IMR-90 (cell line): ENCODE data around the gene PISD. TPM values are rescaled to one million over a fixed set of nuclear protein-coding genes. Genes with fewer than 3 reads are reported as not detected.

ENCODE experiments used
- ATAC-seq: fragments of 200-7000 bp; cut with Tn5 transposase; 2 replicates; pipeline ENCODE4 v1.9.1; 2020; ENCODE audit warnings: low read depth, mild to moderate bottlenecking, moderate library complexity
- BruUV-seq: library from RNA; stranded (reverse); fragments of 400-500 nt; replicated peaks from 2 replicates; lab custom pipeline; 2021; lab: Mats Ljungman, UMichigan
- CTCF ChIA-PET: fragments of 300-600 bp; formaldehyde crosslinking; extraction: SDS; loops from one replicate; lab custom pipeline; 2021; ENCODE audit warnings: antibody characterized with exemption; lab: Yijun Ruan, JAX
- POLR2A ChIA-PET: fragments of 300-600 bp; sonication (Branson Sonifier 250); formaldehyde crosslinking; loops from one replicate; lab custom pipeline; 2022; ENCODE audit warnings: antibody characterized with exemption; ENCODE audit not compliant: unreplicated experiment; lab: Charles Lee
- DNase-seq: peaks from one replicate; pipeline ENCODE4 v3.0.0; 2013
- H2AFZ ChIP-seq: replicated peaks from 2 replicates; pipeline ENCODE3; 2013; ENCODE audit warnings: low read length, mild to moderate bottlenecking; ENCODE audit not compliant: poor library complexity
- H2AK5ac ChIP-seq: 2 replicates; pipeline ENCODE4 v1.6.1; 2013; ENCODE audit warnings: low read depth, low read length, inconsistent platforms
- H2AK9ac ChIP-seq: replicated peaks from 2 replicates; pipeline ENCODE3; 2013; ENCODE audit warnings: mild to moderate bottlenecking, low read depth, low read length, moderate library complexity; ENCODE audit not compliant: poor library complexity
- H2BK120ac ChIP-seq: 2 replicates; pipeline ENCODE4 v1.6.1; 2013; ENCODE audit warnings: low read depth, low read length, inconsistent platforms
- H2BK15ac ChIP-seq: 3 replicates; pipeline ENCODE4 v1.6.1; 2013; ENCODE audit warnings: low read depth, low read length, inconsistent platforms
- H2BK20ac ChIP-seq: 2 replicates; pipeline ENCODE4 v1.6.1; 2013; ENCODE audit warnings: low read depth, mild to moderate bottlenecking, inconsistent platforms, low read length, moderate library complexity
- H2BK5ac ChIP-seq: 2 replicates; pipeline ENCODE4 v1.6.1; 2013; ENCODE audit warnings: mild to moderate bottlenecking, low read depth, low read length, inconsistent platforms; ENCODE audit not compliant: poor library complexity, severe bottlenecking
- H3K14ac ChIP-seq: replicated peaks from 2 replicates; pipeline ENCODE4 v1.6.1; 2013; ENCODE audit warnings: low read depth, low read length, inconsistent platforms
- H3K18ac ChIP-seq: 2 replicates; pipeline ENCODE4 v1.6.1; 2013; ENCODE audit warnings: low read depth, low read length, control low read depth
- H3K23ac ChIP-seq: 2 replicates; pipeline ENCODE4 v1.6.1; 2013; ENCODE audit warnings: low read depth, low read length, inconsistent platforms
- H3K27ac ChIP-seq: 2 replicates; pipeline ENCODE4 v1.5.1; 2013; ENCODE audit warnings: mild to moderate bottlenecking, control low read depth, low read length; ENCODE audit not compliant: insufficient read depth
- H3K27me3 ChIP-seq: 2 replicates; pipeline ENCODE4 v1.6.1; 2013; ENCODE audit warnings: low read length; ENCODE audit not compliant: control insufficient read depth, insufficient read depth
- H3K36me3 ChIP-seq: 2 replicates; pipeline ENCODE4 v1.6.1; 2013; ENCODE audit warnings: low read length, mixed read lengths; ENCODE audit not compliant: control insufficient read depth, insufficient read depth
- H3K4ac ChIP-seq: 2 replicates; pipeline ENCODE4 v1.6.1; 2013; ENCODE audit warnings: low read depth, low read length, inconsistent platforms
- H3K4me1 ChIP-seq: 2 replicates; pipeline ENCODE4 v1.6.1; 2013; ENCODE audit warnings: low read length, mixed read lengths; ENCODE audit not compliant: control insufficient read depth, insufficient read depth
- H3K4me2 ChIP-seq: 2 replicates; pipeline ENCODE4 v1.6.1; 2013; ENCODE audit warnings: low read depth, mild to moderate bottlenecking, control low read depth, low read length, moderate library complexity
- H3K4me3 ChIP-seq: 2 replicates; pipeline ENCODE4 v1.5.1; 2013; ENCODE audit warnings: low read depth, mild to moderate bottlenecking, control low read depth, low read length, moderate library complexity; ENCODE audit not compliant: insufficient read depth
- H3K56ac ChIP-seq: 2 replicates; pipeline ENCODE4 v1.6.1; 2013; ENCODE audit warnings: low read length, inconsistent platforms; ENCODE audit not compliant: insufficient read depth; ENCODE audit errors: extremely low read depth
- H3K79me1 ChIP-seq, 2 experiments: 2 replicates each; pipeline ENCODE4 v1.6.1; 2013; ENCODE audit warnings: low read length in 2 of 2, inconsistent platforms in 1 of 2, low read depth in 1 of 2
- H3K9ac ChIP-seq: 2 replicates; pipeline ENCODE4 v1.6.1; 2013; ENCODE audit warnings: low read depth, low read length, control low read depth
- H3K9me1 ChIP-seq: 2 replicates; pipeline ENCODE4 v1.6.1; 2013; ENCODE audit warnings: low read length, inconsistent platforms; ENCODE audit not compliant: insufficient read depth
- H3K9me3 ChIP-seq: 2 replicates; pipeline ENCODE4 v1.6.1; 2013; ENCODE audit warnings: low read length; ENCODE audit not compliant: control insufficient read depth, insufficient read depth
- H4K20me1 ChIP-seq: 2 replicates; pipeline ENCODE4 v1.6.1; 2013; ENCODE audit warnings: low read length, inconsistent platforms; ENCODE audit not compliant: insufficient read depth
- H4K5ac ChIP-seq: 2 replicates; pipeline ENCODE4 v1.6.1; 2013; ENCODE audit warnings: mild to moderate bottlenecking, low read depth, low read length, control low read depth
- H4K8ac ChIP-seq, 2 experiments: 2 replicates each; pipeline ENCODE4 v1.6.1; 2013; ENCODE audit warnings: low read depth in 2 of 2, low read length in 2 of 2, control low read depth in 1 of 2, inconsistent platforms in 1 of 2
- H4K91ac ChIP-seq: 2 replicates; pipeline ENCODE4 v1.6.1; 2013; ENCODE audit warnings: low read depth, low read length, inconsistent platforms; ENCODE audit not compliant: insufficient read depth
- BHLHE40 ChIP-seq: fragments of 150-350 bp; IDR thresholded peaks from 2 replicates; pipeline ENCODE4 v1.6.1; 2016; ENCODE audit warnings: mild to moderate bottlenecking, low read depth, low read length
- CEBPB ChIP-seq: IDR thresholded peaks from 2 replicates; pipeline ENCODE4 v1.6.1; 2012; ENCODE audit warnings: low read depth, low read length, improper control_type of control experiment
- CHD1 ChIP-seq: IDR thresholded peaks from 2 replicates; pipeline ENCODE4 v1.6.1; 2012; ENCODE audit warnings: low read depth, low read length, improper control_type of control experiment
- ELK1 ChIP-seq: fragments of 150-350 bp; IDR thresholded peaks from 2 replicates; pipeline ENCODE4 v1.6.1; 2016; ENCODE audit warnings: low read depth, mild to moderate bottlenecking, low read length, moderate library complexity, borderline replicate concordance
- FOS ChIP-seq: fragments of 150-350 bp; IDR thresholded peaks from 2 replicates; pipeline ENCODE4 v1.6.1; 2016; ENCODE audit warnings: low read depth, low read length
- MAFK ChIP-seq: IDR thresholded peaks from 2 replicates; pipeline ENCODE4 v1.6.1; 2012; ENCODE audit warnings: low read depth, low read length, improper control_type of control experiment
- MAZ ChIP-seq: IDR thresholded peaks from 2 replicates; pipeline ENCODE4 v1.6.1; 2012; ENCODE audit warnings: low read depth, mild to moderate bottlenecking, low read length, improper control_type of control experiment, moderate library complexity, borderline replicate concordance
- MXI1 ChIP-seq: IDR thresholded peaks from 2 replicates; pipeline ENCODE4 v1.6.1; 2012; ENCODE audit warnings: low read depth, mild to moderate bottlenecking, low read length, moderate library complexity, borderline replicate concordance
- NFE2L2 ChIP-seq: fragments of 150-350 bp; IDR thresholded peaks from 2 replicates; pipeline ENCODE4 v1.6.1; 2016; ENCODE audit warnings: low read depth, mild to moderate bottlenecking, low read length
- POLR2A ChIP-seq: IDR thresholded peaks from 2 replicates; pipeline ENCODE4 v1.6.1; 2012; ENCODE audit warnings: mild to moderate bottlenecking, low read depth, low read length
- RAD21 ChIP-seq: IDR thresholded peaks from 2 replicates; pipeline ENCODE4 v1.6.1; 2012; ENCODE audit warnings: low read length, improper control_type of control experiment
- RCOR1 ChIP-seq: IDR thresholded peaks from 2 replicates; pipeline ENCODE4 v1.6.1; 2012; ENCODE audit warnings: mild to moderate bottlenecking, low read length, improper control_type of control experiment; ENCODE audit not compliant: insufficient replicate concordance
- RFX5 ChIP-seq: IDR thresholded peaks from 2 replicates; pipeline ENCODE4 v1.8.0; 2012; ENCODE audit warnings: low read depth, mild to moderate bottlenecking, low read length, moderate library complexity
- SMC3 ChIP-seq: fragments of 150-350 bp; IDR thresholded peaks from 2 replicates; pipeline ENCODE4 v1.6.1; 2016; ENCODE audit warnings: low read depth, mild to moderate bottlenecking, antibody characterized with exemption, low read length, moderate library complexity
- WGBS, 2 experiments: methylation state at CpG; one replicate each; pipeline versions ENCODE4 v1.1.5 to v1.1.7; 2013; ENCODE audit warnings: missing lambda C conversion rate in 2 of 2; ENCODE audit not compliant: insufficient read length in 1 of 2; ENCODE audit errors: extremely low coverage in 2 of 2; 5-methylcytosine and 5-hydroxymethylcytosine counted together
- dilution Hi-C: fragments of 300-500 bp; cut with HindIII; formaldehyde crosslinking; loops from one replicate; pipeline ENCODE4 v1.14.3; 2018; ENCODE audit warnings: low sequenced_read_pairs; ENCODE audit not compliant: unreplicated experiment
- in situ Hi-C: fragments of 300-500 bp; cut with MboI; formaldehyde crosslinking; loops from 3 replicates; pipeline ENCODE4 v1.14.3; 2019; ENCODE audit warnings: low sequenced_read_pairs, inconsistent platforms, mixed read lengths
- intact Hi-C: fragments of 100-400 bp; cut with micrococcal nuclease; formaldehyde crosslinking; loops from 2 replicates; pipeline ENCODE4 v1.10.0; 2022
- polyA plus RNA-seq, 3 experiments: library from polyadenylated mRNA; depleted of rRNA; stranded (reverse); fragments of >200 nt; gene quantifications; 2 replicates each; pipeline ENCODE4 v1.2.3, GENCODE V29; 2012; ENCODE audit warnings: low replicate concordance in 1 of 3
- total RNA-seq: library from RNA; depleted of rRNA; stranded (reverse); fragments of >200 nt; gene quantifications from 2 replicates; pipeline ENCODE4 v1.2.3, GENCODE V29; 2012
- TF ChIP-seq, protein P1 (sequence below): conservative IDR thresholded peaks from 2 replicates; pipeline ENCODE4 v1.5.1; 2012; ENCODE audit warnings: mild to moderate bottlenecking, low read depth, low read length, improper control_type of control experiment
- TF ChIP-seq, protein P2 (sequence below): fragments of 150-350 bp; IDR thresholded peaks from 2 replicates; pipeline ENCODE4 v1.6.1; 2017; ENCODE audit warnings: mild to moderate bottlenecking, antibody characterized with exemption, low read length, low read depth

The PISD gene
- total and polyA plus RNA-seq, 2 of the 4 experiments (the other 2 are of a cell fraction): 34.1 to 48.8 TPM

DNA sequence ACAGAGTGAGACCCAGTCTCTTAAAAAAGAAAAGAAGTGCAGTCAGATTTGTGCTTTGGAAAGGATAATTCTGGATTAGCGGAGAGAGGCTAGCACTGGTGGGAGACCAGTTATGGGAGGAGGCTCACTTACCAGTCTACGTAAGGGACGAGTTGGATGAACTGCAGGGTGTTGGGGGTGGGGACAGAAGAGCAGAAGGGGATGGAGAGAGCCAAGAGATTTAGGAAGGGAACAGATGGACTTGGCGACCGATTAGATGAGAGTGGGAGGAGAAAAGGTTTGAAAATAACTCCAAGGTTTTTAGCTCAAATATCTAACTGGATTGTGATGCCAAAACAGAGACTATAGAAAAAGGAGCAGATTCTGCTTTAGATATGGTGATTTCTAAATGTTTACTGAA lies 84.3 kb downstream of the PISD start:
- Histone ChIP-seq H4K8ac (no peak overlapping the region), H2BK20ac (no peak overlapping the region), H3K56ac (no peak overlapping the region), H3K9me3 (no peaks in the 10 kb centered on the region), H4K5ac (no peak overlapping the region), H3K23ac (no peak overlapping the region), H3K18ac (no peak overlapping the region), H2AK5ac (no peak overlapping the region), H3K79me1 (no peaks in the 10 kb centered on the region), H3K14ac (no peak overlapping the region), H3K9me1 (no peaks in the 10 kb centered on the region; the same call in 1 of the 2 replicates), H2BK5ac (no peak overlapping the region), H3K4me1 (0 out of 2 replicates have a peak, but pooled peaks cover 4% of the 10 kb centered on the region), H2BK15ac (no peak overlapping the region), H4K20me1 (no peaks in the 10 kb centered on the region), H3K9ac (no peak overlapping the region), H3K4me3 (no peak overlapping the region), H3K36me3 (no peaks in the 10 kb centered on the region; the same call in 1 of the 2 replicates), H2AK9ac (no peak overlapping the region), H3K4me2 (no peak overlapping the region), H3K27me3 (no peaks in the 10 kb centered on the region), H3K4ac (no peak overlapping the region), H4K91ac (no peak overlapping the region), H2AFZ (no peak overlapping the region), H2BK120ac (no peak overlapping the region), H3K27ac (no peak overlapping the region)
- DNase-seq (no peak), ATAC-seq (no peak)
- CTCF ChIA-PET: no interaction called here
- TF ChIP-seq POLR2A (no peak), NFE2L2 (no peak), CHD1 (no peak), SMC3 (no peak), ELK1 (no peak), RFX5 (no peak), RAD21 (no peak), BHLHE40 (no peak), MAFK (no peak), RCOR1 (no peak), CEBPB (no peak), MXI1 (no peak), FOS (no peak), MAZ (no peak)
- TF ChIP-seq, protein P1, sequence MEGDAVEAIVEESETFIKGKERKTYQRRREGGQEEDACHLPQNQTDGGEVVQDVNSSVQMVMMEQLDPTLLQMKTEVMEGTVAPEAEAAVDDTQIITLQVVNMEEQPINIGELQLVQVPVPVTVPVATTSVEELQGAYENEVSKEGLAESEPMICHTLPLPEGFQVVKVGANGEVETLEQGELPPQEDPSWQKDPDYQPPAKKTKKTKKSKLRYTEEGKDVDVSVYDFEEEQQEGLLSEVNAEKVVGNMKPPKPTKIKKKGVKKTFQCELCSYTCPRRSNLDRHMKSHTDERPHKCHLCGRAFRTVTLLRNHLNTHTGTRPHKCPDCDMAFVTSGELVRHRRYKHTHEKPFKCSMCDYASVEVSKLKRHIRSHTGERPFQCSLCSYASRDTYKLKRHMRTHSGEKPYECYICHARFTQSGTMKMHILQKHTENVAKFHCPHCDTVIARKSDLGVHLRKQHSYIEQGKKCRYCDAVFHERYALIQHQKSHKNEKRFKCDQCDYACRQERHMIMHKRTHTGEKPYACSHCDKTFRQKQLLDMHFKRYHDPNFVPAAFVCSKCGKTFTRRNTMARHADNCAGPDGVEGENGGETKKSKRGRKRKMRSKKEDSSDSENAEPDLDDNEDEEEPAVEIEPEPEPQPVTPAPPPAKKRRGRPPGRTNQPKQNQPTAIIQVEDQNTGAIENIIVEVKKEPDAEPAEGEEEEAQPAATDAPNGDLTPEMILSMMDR: no peak
- TF ChIP-seq, protein P2, sequence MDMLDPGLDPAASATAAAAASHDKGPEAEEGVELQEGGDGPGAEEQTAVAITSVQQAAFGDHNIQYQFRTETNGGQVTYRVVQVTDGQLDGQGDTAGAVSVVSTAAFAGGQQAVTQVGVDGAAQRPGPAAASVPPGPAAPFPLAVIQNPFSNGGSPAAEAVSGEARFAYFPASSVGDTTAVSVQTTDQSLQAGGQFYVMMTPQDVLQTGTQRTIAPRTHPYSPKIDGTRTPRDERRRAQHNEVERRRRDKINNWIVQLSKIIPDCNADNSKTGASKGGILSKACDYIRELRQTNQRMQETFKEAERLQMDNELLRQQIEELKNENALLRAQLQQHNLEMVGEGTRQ: no peak
- no TSS peak for BruUV-seq
- dilution Hi-C loops (no loop called here), in situ Hi-C loops (no loop called here), intact Hi-C loops (no loop called here)
- 98% methylated on average over 5 of the region's 5 CpGs; no CpG with 5 or more reads in 1 of the 2 experiments for WGBS, 2 experiments
- POLR2A ChIA-PET: no interaction called here
